Esophagus muscularis mucosa (tissue), 4 donors: ENCODE measurements around the gene AGAP1.

Source experiments
- EP300 ChIP-seq: sonication (generic); formaldehyde crosslinking; IDR thresholded peaks from one replicate; pipeline ENCODE4 v1.6.1; 2017; ENCODE audit warnings: antibody characterized with exemption
- POLR2A ChIP-seq: fragments of 450-650 bp; IDR thresholded peaks from one replicate; pipeline ENCODE4 v1.6.1; 2017; ENCODE audit warnings: antibody characterized with exemption, moderate library complexity, mild to moderate bottlenecking, low read depth
- TF ChIP-seq, protein P1 (sequence below), 3 experiments: fragments of 200-600 bp in 2 of 3; fragments of 450-650 bp in 1 of 3; sonication (generic) in 2 of 3; IDR thresholded peaks; one replicate each; pipeline ENCODE4 v1.5.1; 2017 to 2019; ENCODE audit warnings: antibody characterized with exemption in 3 of 3, mild to moderate bottlenecking in 2 of 3, moderate library complexity in 1 of 3

DNA sequence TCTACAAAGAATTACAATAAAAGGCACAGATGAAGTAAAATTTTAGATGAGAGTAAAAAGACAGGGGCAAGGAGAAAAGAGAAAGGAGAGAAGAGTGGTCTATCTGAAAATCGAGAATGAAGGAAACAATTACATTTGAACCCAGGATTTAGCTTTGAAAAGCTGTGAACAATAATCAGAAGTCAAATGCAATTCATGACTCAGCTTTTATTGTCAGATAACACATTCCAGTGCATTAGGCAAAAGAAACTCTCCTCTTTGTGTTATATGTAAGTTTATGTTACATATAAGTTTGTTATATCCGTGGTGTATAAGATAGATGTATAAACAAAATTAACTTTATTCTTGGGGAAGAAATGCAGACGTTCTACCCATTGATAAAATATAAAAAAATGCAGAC, 389.8 kb downstream of the AGAP1 start:
- TF ChIP-seq POLR2A (no peak), EP300 (no peak)
- TF ChIP-seq, protein P1, sequence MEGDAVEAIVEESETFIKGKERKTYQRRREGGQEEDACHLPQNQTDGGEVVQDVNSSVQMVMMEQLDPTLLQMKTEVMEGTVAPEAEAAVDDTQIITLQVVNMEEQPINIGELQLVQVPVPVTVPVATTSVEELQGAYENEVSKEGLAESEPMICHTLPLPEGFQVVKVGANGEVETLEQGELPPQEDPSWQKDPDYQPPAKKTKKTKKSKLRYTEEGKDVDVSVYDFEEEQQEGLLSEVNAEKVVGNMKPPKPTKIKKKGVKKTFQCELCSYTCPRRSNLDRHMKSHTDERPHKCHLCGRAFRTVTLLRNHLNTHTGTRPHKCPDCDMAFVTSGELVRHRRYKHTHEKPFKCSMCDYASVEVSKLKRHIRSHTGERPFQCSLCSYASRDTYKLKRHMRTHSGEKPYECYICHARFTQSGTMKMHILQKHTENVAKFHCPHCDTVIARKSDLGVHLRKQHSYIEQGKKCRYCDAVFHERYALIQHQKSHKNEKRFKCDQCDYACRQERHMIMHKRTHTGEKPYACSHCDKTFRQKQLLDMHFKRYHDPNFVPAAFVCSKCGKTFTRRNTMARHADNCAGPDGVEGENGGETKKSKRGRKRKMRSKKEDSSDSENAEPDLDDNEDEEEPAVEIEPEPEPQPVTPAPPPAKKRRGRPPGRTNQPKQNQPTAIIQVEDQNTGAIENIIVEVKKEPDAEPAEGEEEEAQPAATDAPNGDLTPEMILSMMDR (IDR thresholded peaks at IDR 0.05): no peak
